Psoas muscle (tissue), 8 donors: Measurements from ENCODE around the gene TRIM29. TPM values are rescaled to one million over a fixed set of nuclear protein-coding genes. Genes with fewer than 3 reads are reported as not detected.

Source experiments
- ATAC-seq, 4 donors: fragments of 200-7000 bp; cut with Tn5 transposase; one replicate each; pipeline ENCODE4 v1.9.1; 2020; ENCODE audit warnings: moderate library complexity in 3 of 4, mild to moderate bottlenecking in 2 of 4
- DNase-seq, 2 donors: peaks; one replicate each; pipeline ENCODE4 v3.0.0-alpha.2; 2020
- H3K27ac ChIP-seq: fragments of 200-600 bp; one replicate; pipeline ENCODE4 v1.8.0; 2022
- H3K27me3 ChIP-seq, 3 donors: fragments of 200-600 bp in 1 of 3; one replicate each; pipeline versions ENCODE4 v1.6.1 to v1.8.0; 2013 to 2022; ENCODE audit warnings: low read length in 2 of 3, mild to moderate bottlenecking in 2 of 3, moderate library complexity in 1 of 3; ENCODE audit not compliant: insufficient read depth in 3 of 3
- H3K36me3 ChIP-seq, 2 donors: fragments of 200-600 bp in 1 of 2; one replicate each; pipeline versions ENCODE4 v1.6.1 to v1.8.0; 2013 to 2022; ENCODE audit warnings: low read depth in 1 of 2, mild to moderate bottlenecking in 1 of 2, moderate library complexity in 1 of 2; ENCODE audit not compliant: insufficient read depth in 1 of 2
- H3K4me1 ChIP-seq: fragments of 200-600 bp; one replicate; pipeline ENCODE4 v1.8.0; 2022
- H3K4me3 ChIP-seq: fragments of 200-600 bp; one replicate; pipeline ENCODE4 v1.8.0; 2022; ENCODE audit warnings: mild to moderate bottlenecking
- H3K9me3 ChIP-seq: fragments of 200-600 bp; one replicate; pipeline ENCODE4 v1.8.0; 2022
- WGBS, 3 donors: extraction: QIAGEN DNeasy Blood & Tissue Kit; methylation state at CpG; one replicate each; pipeline versions ENCODE4 v1.1.6 to v1.1.7; 2013; 5-methylcytosine and 5-hydroxymethylcytosine counted together
- intact Hi-C, 2 donors: fragments of 100-400 bp; cut with DNase I; formaldehyde crosslinking; loops; one replicate each; pipeline versions ENCODE4 v1.11.0 to v1.14.2; 2022
- polyA plus RNA-seq, 3 donors: library from polyadenylated mRNA; stranded (reverse); fragments of 200-250 nt; gene quantifications; one replicate each; pipeline ENCODE4 v1.2.3, GENCODE V29; 2013
- total RNA-seq, 4 donors: library from RNA; stranded (reverse); fragmentation: NEBNext Ultra II Directional in 2 of 4; extraction: Animal tissue kit (Norgen Biotek cat#: 25700) in 2 of 4; gene quantifications; one replicate each; pipeline versions ENCODE4 v1.2.1 to v1.2.4, GENCODE V29; 2021 to 2023
- TF ChIP-seq, protein P1 (sequence below): fragments of 200-600 bp; IDR thresholded peaks from one replicate; pipeline ENCODE4 v1.8.0; 2022; ENCODE audit warnings: antibody characterized with exemption
- donor health status: healthy with polysubstance abuse.
- donor health status: DM: no; HTN: no; CAD: no; lungs with moderate emphysema.
- donor health status: Bipolar disorder and iron deficiency.
- donor health status: healthy.
- donor health status: DM: yes; HTN: yes; CAD: no.
- donor health status: DM: no; HTN: no; CAD: no.
- donor health status: DM: no; HTN: no; CAD: no.
- donor health status: DM: yes; HTN: yes; CAD: no.

Gene TRIM29
- total and polyA plus RNA-seq, 7 donors, result 0.09 to 0.91 (median 0.37) TPM; not detected in 2

DNA sequence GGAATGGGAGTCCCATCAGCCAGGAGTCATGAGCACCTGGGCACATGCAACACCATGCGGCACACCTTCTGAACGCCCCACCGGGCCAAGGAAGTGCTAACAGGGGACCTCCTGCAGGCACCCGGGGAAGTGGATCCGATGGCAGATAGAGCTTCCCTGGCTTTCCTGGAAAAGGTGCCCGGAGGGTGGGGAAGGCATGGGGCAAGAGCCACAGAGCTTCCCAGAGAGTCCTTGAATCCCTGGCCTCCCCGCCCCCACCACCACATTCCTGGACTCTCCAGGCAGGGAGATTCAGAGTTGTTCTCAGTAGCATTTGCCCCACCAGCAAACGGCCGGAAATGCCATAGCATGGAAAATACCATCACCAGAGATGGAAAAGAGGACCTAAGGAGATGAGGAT, 8.3 kb downstream of the TRIM29 start:
- H3K27ac ChIP-seq, result no peak overlapping the region
- peak in 1 of 2 donors; percentile 33 for DNase-seq
- ATAC-seq, result no peak
- no peaks in the 10 kb centered on the region for H3K36me3 ChIP-seq
- 88 to 93% (median 88%) methylated on average over 9 of the region's 9 CpGs for WGBS, 3 donors
- intact Hi-C loops, result no loop called here
- H3K9me3 ChIP-seq, result no peaks in the 10 kb centered on the region
- peaks cover 0 to 13% (median 0%) of the 10 kb centered on the region in 3 donors for H3K27me3 ChIP-seq
- TF ChIP-seq, protein P1, sequence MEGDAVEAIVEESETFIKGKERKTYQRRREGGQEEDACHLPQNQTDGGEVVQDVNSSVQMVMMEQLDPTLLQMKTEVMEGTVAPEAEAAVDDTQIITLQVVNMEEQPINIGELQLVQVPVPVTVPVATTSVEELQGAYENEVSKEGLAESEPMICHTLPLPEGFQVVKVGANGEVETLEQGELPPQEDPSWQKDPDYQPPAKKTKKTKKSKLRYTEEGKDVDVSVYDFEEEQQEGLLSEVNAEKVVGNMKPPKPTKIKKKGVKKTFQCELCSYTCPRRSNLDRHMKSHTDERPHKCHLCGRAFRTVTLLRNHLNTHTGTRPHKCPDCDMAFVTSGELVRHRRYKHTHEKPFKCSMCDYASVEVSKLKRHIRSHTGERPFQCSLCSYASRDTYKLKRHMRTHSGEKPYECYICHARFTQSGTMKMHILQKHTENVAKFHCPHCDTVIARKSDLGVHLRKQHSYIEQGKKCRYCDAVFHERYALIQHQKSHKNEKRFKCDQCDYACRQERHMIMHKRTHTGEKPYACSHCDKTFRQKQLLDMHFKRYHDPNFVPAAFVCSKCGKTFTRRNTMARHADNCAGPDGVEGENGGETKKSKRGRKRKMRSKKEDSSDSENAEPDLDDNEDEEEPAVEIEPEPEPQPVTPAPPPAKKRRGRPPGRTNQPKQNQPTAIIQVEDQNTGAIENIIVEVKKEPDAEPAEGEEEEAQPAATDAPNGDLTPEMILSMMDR, result no peak
- no peaks in the 10 kb centered on the region for H3K4me1 ChIP-seq
- H3K4me3 ChIP-seq, result no peak overlapping the region

DNA sequence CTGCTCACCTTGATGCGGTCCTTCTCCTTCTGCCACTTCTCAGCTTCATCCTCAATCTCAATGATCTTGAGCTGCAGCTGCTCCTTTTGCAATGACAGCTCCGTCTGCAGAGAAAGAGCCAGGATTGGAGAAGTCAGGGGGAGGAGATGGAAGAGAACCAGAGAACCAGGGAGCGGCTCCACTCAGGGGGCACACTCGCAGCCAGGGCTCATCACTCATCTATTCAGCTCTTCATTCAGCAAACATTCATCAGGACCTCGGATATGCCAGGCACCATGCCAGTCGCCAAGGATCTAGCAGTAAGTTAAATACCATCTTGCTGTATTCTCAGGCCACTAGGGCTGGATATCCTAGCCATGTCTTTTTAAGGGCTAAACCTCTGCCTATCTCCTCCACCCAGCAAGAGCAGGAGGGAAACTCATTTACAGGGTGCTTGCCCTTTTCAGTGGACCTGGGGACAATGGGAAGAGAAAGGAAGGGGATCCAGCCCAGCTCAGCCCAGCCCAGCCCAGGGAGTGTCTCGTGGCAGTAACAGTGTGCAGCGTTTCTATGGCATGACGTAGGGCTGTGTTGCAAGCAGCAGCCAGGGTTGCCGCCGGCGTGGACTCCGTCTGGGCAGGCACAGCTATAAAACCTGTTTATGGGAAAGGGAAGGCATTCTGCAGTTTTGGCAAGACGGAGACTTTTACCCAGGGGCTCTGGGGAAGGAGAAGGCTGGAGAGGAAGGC, 9.4 kb downstream of the TRIM29 start:
- TF ChIP-seq, protein P1, result no peak
- DNase-seq (peak; percentile 21 to 49), ATAC-seq (peak in 2 of 4 donors; percentile 67 to 72)
- Histone ChIP-seq H3K9me3 (no peaks in the 10 kb centered on the region), H3K27me3 (peaks cover 0 to 13% (median 0%) of the 10 kb centered on the region in 3 donors), H3K4me1 (no peaks in the 10 kb centered on the region), H3K27ac (no peak overlapping the region), H3K36me3 (no peaks in the 10 kb centered on the region), H3K4me3 (no peak overlapping the region)
- intact Hi-C loops, result no loop called here
- WGBS, 3 donors, result 45 to 62% (median 61%) methylated on average over 14 of the region's 14 CpGs

DNA sequence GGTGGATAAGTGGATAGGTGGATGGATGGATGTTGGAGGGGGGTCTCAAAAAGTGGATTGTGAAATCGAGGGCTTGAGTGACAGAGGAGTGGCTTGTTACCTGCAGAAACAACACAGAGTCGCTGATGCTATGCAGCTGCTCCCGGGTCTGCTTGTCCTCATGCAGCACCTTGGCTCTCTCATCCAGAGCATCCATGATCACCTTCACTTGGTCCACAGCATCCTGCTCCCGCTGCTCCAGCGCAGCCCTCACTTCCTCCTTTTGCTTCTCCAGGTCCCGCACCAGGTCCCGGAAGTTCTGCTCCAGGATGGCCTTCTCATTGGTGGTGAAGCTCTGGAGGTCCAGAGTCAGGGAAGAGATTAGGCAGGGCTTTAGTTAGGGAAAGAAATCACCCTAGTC, 10.7 kb downstream of the TRIM29 start:
- H3K9me3 ChIP-seq, result no peaks in the 10 kb centered on the region
- H3K4me1 ChIP-seq, result no peaks in the 10 kb centered on the region
- ATAC-seq, result no peak
- intact Hi-C loops, result no loop called here
- DNase-seq, result peak in 1 of 2 donors; percentile 11
- TF ChIP-seq, protein P1, result no peak
- H3K36me3 ChIP-seq, result no peaks in the 10 kb centered on the region
- 86 to 99% (median 89%) methylated on average over 6 to 7 of the region's 7 CpGs for WGBS, 3 donors
- no peak overlapping the region for H3K4me3 ChIP-seq
- peaks cover 0 to 13% (median 0%) of the 10 kb centered on the region in 3 donors for H3K27me3 ChIP-seq
- H3K27ac ChIP-seq, result no peak overlapping the region

DNA sequence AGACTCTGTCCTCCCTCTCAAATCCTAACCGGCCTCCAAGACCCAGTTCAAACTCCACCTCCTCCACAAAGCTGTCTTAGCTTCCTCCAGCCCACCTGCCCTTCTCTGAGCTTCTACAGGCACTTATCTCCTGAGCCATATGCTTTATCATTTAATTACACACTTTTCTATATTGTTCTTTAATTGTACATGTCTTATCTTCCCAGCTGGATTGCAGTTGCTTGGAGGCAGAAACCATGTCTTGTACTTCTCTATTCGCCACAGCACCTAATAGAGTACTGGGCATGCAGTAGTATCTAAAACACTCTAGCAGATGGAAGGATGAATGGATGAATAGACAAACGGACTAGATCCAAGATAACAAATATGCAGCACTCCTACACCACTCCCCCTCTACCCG, 11.3 kb downstream of the TRIM29 start:
- intact Hi-C loops, result no loop called here
- Histone ChIP-seq H3K36me3 (no peaks in the 10 kb centered on the region), H3K27ac (no peak overlapping the region), H3K4me1 (no peaks in the 10 kb centered on the region), H3K27me3 (peaks cover 0 to 13% (median 1%) of the 10 kb centered on the region in 3 donors), H3K4me3 (no peak overlapping the region), H3K9me3 (no peaks in the 10 kb centered on the region)
- TF ChIP-seq, protein P1, result no peak
- 82 to 87% (median 86%) methylated on average over 4 of the region's 4 CpGs for WGBS, 3 donors
- ATAC-seq (no peak), DNase-seq (no peak)
